ENCODE results near the gene GOLGA3. TPM values are rescaled to one million over a fixed set of nuclear protein-coding genes. Genes with fewer than 3 reads are reported as not detected.

GOLGA3 gene
- total and polyA plus RNA-seq, 12 donors, result 11.7 to 83.5 (median 48.0) TPM

- intact Hi-C loops (cut with DNase I), result no loop called here
- WGBS, 4 donors, result 86 to 93% (median 91%) methylated on average over 2 to 3 of the region's 3 CpGs
- no peaks in the 10 kb centered on the region for H3K9me3 ChIP-seq (replicated peaks in 1 of 3)
- no peak overlapping the region for H3K27ac ChIP-seq
- no peak overlapping the region for H3K4me3 ChIP-seq
- no peaks in the 10 kb centered on the region for H3K27me3 ChIP-seq
- no peak for DNase-seq
- peaks cover 0 to 95% of the 10 kb centered on the region in 2 donors for H3K36me3 ChIP-seq (replicated peaks in 1 of 2)
- TF ChIP-seq CTCF (IDR thresholded peaks at IDR 0.05), result no peak
- no peak for TF ChIP-seq POLR2A (IDR thresholded peaks at IDR 0.05)
- H3K4me1 ChIP-seq (replicated peaks in 1 of 2), result no peaks in the 10 kb centered on the region
Measured at GRCh38 chr12:132746613-132747012, 82.1 kb downstream of the GOLGA3 start.

GRCh38 chr12:132743831-132744230 is 84.8 kb downstream of the GOLGA3 start:
- DNase-seq, result no peak
- no peak overlapping the region for H3K27ac ChIP-seq
- no peak overlapping the region for H3K4me3 ChIP-seq
- H3K27me3 ChIP-seq, result no peaks in the 10 kb centered on the region
- WGBS, 4 donors, result 87 to 92% (median 92%) methylated on average over 11 to 13 of the region's 13 CpGs
- H3K9me3 ChIP-seq (replicated peaks in 1 of 3), result no peaks in the 10 kb centered on the region
- intact Hi-C loops (cut with DNase I), result no loop called here
- TF ChIP-seq CTCF (IDR thresholded peaks at IDR 0.05) (no peak), POLR2A (IDR thresholded peaks at IDR 0.05) (no peak)
- H3K36me3 ChIP-seq (replicated peaks in 1 of 2), result peaks cover 0 to 95% of the 10 kb centered on the region in 2 donors
- H3K4me1 ChIP-seq (replicated peaks in 1 of 2), result no peaks in the 10 kb centered on the region

GRCh38 chr12:132741620-132742019 is 87.0 kb downstream of the GOLGA3 start:
- no peak overlapping the region for H3K27ac ChIP-seq
- intact Hi-C loops (cut with DNase I), result no loop called here
- peaks cover 0 to 95% of the 10 kb centered on the region in 2 donors for H3K36me3 ChIP-seq (replicated peaks in 1 of 2)

GRCh38 chr12:132740652-132741051 is 88.0 kb downstream of the GOLGA3 start:
- Histone ChIP-seq H3K36me3 (replicated peaks in 1 of 2) (peaks cover 0 to 93% of the 10 kb centered on the region in 2 donors), H3K4me1 (replicated peaks in 1 of 2) (no peaks in the 10 kb centered on the region), H3K27ac (no peak overlapping the region), H3K9me3 (replicated peaks in 1 of 3) (no peaks in the 10 kb centered on the region), H3K27me3 (no peaks in the 10 kb centered on the region), H3K4me3 (no peak overlapping the region)
- WGBS, 4 donors, result 80 to 92% (median 89%) methylated on average over 11 of the region's 11 CpGs
- intact Hi-C loops (cut with DNase I), result no loop called here
- TF ChIP-seq CTCF (IDR thresholded peaks at IDR 0.05), result no peak
- no peak for TF ChIP-seq POLR2A (IDR thresholded peaks at IDR 0.05)
- no peak for DNase-seq

More at GRCh38 chr12:132741620-132742019, 87.0 kb downstream of the GOLGA3 start:
- WGBS, 4 donors, result 86 to 89% (median 87%) methylated on average over 8 of the region's 8 CpGs
- Histone ChIP-seq H3K4me1 (replicated peaks in 1 of 2) (no peaks in the 10 kb centered on the region), H3K9me3 (replicated peaks in 1 of 3) (no peaks in the 10 kb centered on the region), H3K27me3 (no peaks in the 10 kb centered on the region), H3K4me3 (no peak overlapping the region)
- TF ChIP-seq POLR2A (IDR thresholded peaks at IDR 0.05) (no peak), CTCF (IDR thresholded peaks at IDR 0.05) (no peak)
- no peak for DNase-seq
